IPS-NIHi11 (cell line): ENCODE measurements around the gene GAS7.

Experiments
- DNase-seq: peaks from one replicate; pipeline ENCODE4 v3.0.0; 2012; ENCODE audit warnings: mixed read lengths, low spot score

GAS7 gene

GRCh38 chr17:10135539-10136257 lies 62.7 kb downstream of the GAS7 start:
- DNase-seq: no peak

GRCh38 chr17:10130677-10131076 lies 67.7 kb downstream of the GAS7 start:
- no peak for DNase-seq

- no peak for DNase-seq
These were observed 68.1 kb downstream of the GAS7 start for GRCh38 chr17:10130263-10130662.

- DNase-seq: peak; percentile 40
These were observed 70.5 kb downstream of the GAS7 start for GRCh38 chr17:10127819-10128425.

- peak; percentile 33 for DNase-seq
These were observed 71.5 kb downstream of the GAS7 start for GRCh38 chr17:10126616-10127501.

- no peak for DNase-seq
These were observed 72.2 kb downstream of the GAS7 start for GRCh38 chr17:10126276-10126615.

- peak; percentile 44 for DNase-seq
These were observed 72.7 kb downstream of the GAS7 start for GRCh38 chr17:10125531-10126275.

- no peak for DNase-seq
These were observed 75.3 kb downstream of the GAS7 start for GRCh38 chr17:10123093-10123492.

GRCh38 chr17:10121971-10122707 lies 76.3 kb downstream of the GAS7 start:
- no peak for DNase-seq

- no peak for DNase-seq
These were observed 77.7 kb downstream of the GAS7 start for GRCh38 chr17:10120749-10121148.

- no peak for DNase-seq
These were observed 78.3 kb downstream of the GAS7 start for GRCh38 chr17:10120109-10120485.

- peak; percentile 42 for DNase-seq
These were observed 79.0 kb downstream of the GAS7 start for GRCh38 chr17:10119203-10120108.

GRCh38 chr17:10118788-10119130 lies 79.6 kb downstream of the GAS7 start:
- no peak for DNase-seq

- no peak for DNase-seq
These were observed 80.8 kb downstream of the GAS7 start for GRCh38 chr17:10117581-10118001.

- DNase-seq: no peak
These were observed 81.5 kb downstream of the GAS7 start for GRCh38 chr17:10116753-10117420.

GRCh38 chr17:10116267-10116666 lies 82.1 kb downstream of the GAS7 start:
- no peak for DNase-seq

- no peak for DNase-seq
These were observed 82.9 kb downstream of the GAS7 start for GRCh38 chr17:10115536-10115932.

GRCh38 chr17:10114931-10115535 lies 83.4 kb downstream of the GAS7 start:
- DNase-seq: no peak

- no peak for DNase-seq
These were observed 85.4 kb downstream of the GAS7 start for GRCh38 chr17:10112962-10113361.
